Fibroblast of skin of right quadriceps (primary cell): ENCODE measurements around the gene SLC30A3.

Experiments used
- DNase-seq: peaks from one replicate; pipeline ENCODE4 v3.0.0-alpha.2; 2013

SLC30A3 gene

DNA sequence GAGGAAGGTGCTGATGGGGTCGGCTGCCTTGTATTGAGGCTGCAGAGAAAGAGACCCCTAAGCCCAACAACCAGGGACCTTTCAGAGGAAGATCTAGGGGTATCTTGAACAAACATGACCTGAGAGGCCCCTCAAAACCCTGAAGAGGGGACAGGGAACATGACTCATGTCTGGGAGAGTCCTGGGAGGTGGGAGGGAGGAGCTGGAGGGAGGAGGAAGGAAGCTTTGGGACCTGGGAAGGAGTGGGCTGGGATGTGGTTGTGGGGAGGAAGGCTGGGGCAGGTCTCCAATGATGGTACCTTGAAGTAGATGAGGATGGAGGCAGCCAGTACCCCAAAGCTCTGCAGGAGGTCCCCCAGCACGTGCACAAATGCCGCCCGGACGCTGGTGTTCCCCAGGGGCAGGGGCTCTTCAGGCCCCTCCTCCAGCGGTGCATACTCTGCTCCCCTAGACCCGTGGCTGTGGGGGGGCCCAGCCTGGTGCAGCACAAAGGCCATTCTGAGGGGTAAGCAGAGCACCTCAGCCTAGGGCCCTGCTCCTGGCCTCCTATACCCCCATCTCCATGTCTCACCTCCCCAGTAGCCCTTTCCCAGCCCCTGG, 5.9 kb downstream of the SLC30A3 start:
- DNase-seq: no peak

- DNase-seq: peak; percentile 62
Observed at GRCh38 chr2:27255660-27256059, 7.2 kb downstream of the SLC30A3 start.

DNA sequence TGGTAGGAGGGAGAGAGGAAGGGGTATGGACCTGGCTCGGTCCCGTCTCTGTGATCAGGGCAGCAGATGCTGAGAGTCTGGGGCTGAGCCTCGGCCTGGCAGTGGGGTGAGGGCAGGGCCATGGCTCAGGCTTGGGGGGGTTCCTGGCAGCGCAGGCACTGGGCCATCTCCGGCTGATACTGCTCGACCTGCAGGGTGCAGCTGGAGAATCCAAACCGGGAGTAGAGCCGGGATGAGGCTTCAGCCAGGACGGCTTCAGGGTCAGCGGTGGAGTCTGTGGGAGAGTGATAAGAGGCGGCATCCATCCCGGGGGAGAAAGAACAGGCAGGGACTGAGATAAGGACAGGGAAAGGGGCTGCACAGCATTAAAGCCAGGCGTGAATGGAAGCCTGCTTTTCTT, 7.7 kb downstream of the SLC30A3 start:
- no peak for DNase-seq

- no peak for DNase-seq
Observed at GRCh38 chr2:27251766-27252165, 11.1 kb downstream of the SLC30A3 start.

DNA sequence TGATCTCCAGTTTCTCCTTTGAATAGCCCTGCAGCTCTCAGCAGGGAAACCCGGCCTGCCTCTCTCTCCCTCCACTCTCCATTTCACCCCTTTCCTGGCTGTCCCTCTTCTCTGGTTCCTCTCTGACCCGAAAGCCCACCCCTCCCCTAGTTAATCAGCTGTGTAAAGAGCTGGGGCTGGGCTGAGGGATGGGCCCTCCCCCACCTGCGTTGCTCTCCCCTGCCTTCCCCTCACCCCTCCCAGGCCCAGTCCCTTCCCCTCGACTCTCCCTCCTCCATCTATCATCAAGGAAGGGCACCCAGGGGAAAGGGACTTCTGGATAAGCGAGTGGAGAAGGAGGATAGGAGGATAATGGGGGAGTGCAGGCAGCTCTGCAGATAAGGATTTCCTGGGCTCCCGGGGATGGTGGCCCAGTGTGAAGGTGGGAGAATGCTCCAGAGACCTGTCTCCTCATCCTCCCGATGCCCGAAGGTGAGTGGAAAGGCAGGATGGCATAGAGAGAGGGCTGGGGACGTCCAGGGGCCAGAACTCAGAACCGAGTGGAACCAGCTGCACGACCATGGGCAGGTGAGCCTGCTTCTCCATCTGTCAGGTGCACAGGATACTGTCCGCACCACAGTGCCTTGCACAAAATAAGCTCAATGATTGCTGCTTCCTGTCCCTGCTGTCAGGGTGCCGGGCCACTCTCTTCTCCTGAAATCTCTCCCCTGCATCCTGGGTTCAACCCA, 12.0 kb downstream of the SLC30A3 start:
- DNase-seq: no peak

DNA sequence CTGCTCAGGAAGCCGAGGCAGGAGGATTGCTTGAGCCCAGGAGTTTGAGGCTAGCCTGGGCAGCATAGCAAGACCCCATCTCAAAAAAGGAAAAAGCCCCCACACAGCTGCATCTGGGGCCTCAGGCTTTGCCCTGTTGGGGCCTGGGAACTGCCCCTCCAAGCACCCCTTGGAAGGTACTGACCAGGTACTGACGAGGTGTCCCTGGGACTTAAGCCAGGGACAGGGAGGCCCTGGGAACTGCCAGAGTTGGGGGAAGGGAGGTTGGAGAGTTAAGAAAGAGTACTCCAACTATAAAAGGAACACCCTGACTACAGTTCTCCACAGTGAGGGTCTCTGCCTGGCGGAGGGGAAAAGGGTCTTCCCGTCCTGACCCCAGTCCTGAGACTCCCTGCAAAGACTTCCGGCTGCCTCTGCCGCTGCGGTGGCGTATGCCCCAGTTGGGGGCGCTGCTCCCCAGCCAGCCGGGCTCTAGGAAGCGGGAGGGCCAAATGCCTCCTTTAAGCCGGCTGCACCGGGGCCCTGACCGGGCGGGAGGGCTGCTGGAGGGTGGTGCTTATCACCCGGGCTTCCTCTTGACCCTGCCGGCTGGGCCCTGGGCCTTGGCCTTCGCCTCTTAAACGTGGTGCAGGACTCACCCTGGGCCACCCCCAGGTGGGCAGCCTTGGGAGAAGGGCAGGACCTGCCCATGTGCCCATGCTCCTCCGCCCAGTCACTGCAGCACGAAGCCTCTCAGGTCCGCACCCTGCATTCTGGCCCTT, 12.8 kb downstream of the SLC30A3 start:
- peak; percentile 23 for DNase-seq

- DNase-seq: no peak
Observed at GRCh38 chr2:27249159-27249890, 13.5 kb downstream of the SLC30A3 start.

GRCh38 chr2:27247893-27248292, 15.0 kb downstream of the SLC30A3 start:
- no peak for DNase-seq

DNA sequence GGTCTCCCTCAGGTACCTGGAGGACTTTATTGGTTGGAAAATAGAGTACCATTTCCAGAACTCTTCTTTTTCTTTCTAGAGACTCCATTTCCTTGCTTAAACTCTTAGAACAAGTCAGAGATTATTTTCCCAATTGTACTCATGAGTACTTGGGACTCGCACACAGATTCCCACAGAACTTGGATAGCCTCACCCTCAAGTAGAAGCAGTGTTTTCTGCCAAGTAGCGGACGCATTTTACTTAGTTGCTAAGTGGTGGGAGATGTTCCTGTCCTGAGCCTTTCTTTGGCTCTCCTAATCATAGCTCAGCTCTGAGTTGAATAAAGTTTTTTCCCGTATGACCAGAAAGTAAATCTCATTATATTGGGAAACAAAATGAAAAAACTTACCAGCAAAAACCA, 17.2 kb downstream of the SLC30A3 start:
- no peak for DNase-seq

DNA sequence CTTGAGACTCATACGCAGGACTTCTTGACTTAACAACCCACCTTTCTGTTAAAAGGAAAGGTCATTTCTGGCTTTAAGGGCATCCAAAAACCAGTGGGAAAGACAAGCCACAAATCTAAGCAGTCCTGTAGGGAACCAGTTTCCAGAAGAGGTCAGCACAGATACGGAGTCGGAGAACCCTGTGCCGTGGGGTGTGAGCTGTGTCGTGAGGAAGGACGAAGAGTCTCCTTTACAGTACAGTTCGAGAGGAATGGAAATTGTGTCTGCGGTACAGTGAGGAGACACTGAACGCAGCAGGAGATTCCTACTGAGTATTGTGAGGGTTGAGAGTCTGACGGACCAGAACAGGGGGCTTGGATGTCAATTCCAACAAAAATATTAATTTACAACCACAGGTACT, 17.7 kb downstream of the SLC30A3 start:
- no peak for DNase-seq

- no peak for DNase-seq
Observed at GRCh38 chr2:27243391-27244130, 19.3 kb downstream of the SLC30A3 start.

DNA sequence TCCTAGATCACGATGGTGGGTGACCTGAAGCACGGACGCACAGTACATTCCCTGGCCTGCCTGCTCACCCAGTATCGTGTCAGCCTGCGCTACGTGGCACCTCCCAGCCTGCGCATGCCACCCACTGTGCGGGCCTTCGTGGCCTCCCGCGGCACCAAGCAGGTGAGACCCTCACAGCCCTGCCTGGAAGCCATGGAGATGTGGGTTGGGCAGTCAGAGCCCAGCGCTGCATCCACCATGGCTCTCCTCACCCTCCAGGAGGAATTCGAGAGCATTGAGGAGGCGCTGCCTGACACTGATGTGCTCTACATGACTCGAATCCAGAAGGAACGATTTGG, 20.3 kb downstream of the SLC30A3 start:
- DNase-seq: no peak

GRCh38 chr2:27241761-27242613, 20.9 kb downstream of the SLC30A3 start:
- DNase-seq: no peak

- DNase-seq: no peak
Observed at GRCh38 chr2:27240406-27240805, 22.4 kb downstream of the SLC30A3 start.

- no peak for DNase-seq
Observed at GRCh38 chr2:27238976-27239375, 23.9 kb downstream of the SLC30A3 start.

- no peak for DNase-seq
Observed at GRCh38 chr2:27237341-27237945, 25.4 kb downstream of the SLC30A3 start.

GRCh38 chr2:27236626-27237025, 26.2 kb downstream of the SLC30A3 start:
- DNase-seq: no peak

GRCh38 chr2:27236136-27236535, 26.7 kb downstream of the SLC30A3 start:
- DNase-seq: no peak

GRCh38 chr2:27233341-27233740, 29.5 kb downstream of the SLC30A3 start:
- DNase-seq: no peak

GRCh38 chr2:27231921-27232320, 30.9 kb downstream of the SLC30A3 start:
- DNase-seq: no peak

GRCh38 chr2:27227501-27227900, 35.3 kb downstream of the SLC30A3 start:
- no peak for DNase-seq
